Measurements from ENCODE around the gene CLRN3. TPM values are rescaled to one million over a fixed set of nuclear protein-coding genes. Genes with fewer than 3 reads are reported as not detected.

The CLRN3 gene
- total and polyA plus RNA-seq, 7 donors: 0.03 TPM; not detected in 6

DNA sequence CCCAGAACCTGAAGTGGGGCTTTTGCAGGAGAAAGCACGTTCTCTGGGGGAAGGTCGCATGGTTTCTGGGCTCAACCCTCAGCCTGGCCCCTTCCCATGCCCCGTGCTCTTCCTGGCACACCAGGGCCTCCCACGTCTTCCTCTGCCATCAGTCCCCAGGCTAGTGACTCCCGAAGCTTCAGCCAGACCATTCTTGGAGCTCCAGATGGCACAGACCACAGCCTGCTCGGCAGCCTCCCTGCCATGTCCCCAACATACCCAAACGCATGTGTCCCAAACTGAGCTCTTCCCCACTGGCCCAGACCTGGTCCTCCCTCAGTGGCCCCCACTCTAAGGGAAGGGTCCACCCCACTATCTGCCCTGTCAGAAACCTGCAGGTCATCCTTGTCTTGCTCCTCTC lies 47.0 kb downstream of the CLRN3 start:
- ATAC-seq: no peak
- 57 to 65% (median 59%) methylated on average over 7 of the region's 7 CpGs for whole genome bisulfite sequencing, 3 donors
- intact Hi-C loops (cut with DNase I): no loop called here
- H3K27me3 ChIP-seq (ENCODE audit: insufficient read depth in 3 of 3, low read length in 2 of 3): no peaks in the 10 kb centered on the region
- H3K27ac ChIP-seq: no peak overlapping the region
- no peaks in the 10 kb centered on the region for H3K4me1 ChIP-seq
- no peak for DNase-seq
- H3K4me3 ChIP-seq: no peak overlapping the region
- H3K9me3 ChIP-seq: no peaks in the 10 kb centered on the region
- H3K36me3 ChIP-seq (ENCODE audit: insufficient read depth in 1 of 2, low read depth in 1 of 2): no peaks in the 10 kb centered on the region
- TF ChIP-seq, protein P1, sequence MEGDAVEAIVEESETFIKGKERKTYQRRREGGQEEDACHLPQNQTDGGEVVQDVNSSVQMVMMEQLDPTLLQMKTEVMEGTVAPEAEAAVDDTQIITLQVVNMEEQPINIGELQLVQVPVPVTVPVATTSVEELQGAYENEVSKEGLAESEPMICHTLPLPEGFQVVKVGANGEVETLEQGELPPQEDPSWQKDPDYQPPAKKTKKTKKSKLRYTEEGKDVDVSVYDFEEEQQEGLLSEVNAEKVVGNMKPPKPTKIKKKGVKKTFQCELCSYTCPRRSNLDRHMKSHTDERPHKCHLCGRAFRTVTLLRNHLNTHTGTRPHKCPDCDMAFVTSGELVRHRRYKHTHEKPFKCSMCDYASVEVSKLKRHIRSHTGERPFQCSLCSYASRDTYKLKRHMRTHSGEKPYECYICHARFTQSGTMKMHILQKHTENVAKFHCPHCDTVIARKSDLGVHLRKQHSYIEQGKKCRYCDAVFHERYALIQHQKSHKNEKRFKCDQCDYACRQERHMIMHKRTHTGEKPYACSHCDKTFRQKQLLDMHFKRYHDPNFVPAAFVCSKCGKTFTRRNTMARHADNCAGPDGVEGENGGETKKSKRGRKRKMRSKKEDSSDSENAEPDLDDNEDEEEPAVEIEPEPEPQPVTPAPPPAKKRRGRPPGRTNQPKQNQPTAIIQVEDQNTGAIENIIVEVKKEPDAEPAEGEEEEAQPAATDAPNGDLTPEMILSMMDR (IDR thresholded peaks at IDR 0.05): no peak

DNA sequence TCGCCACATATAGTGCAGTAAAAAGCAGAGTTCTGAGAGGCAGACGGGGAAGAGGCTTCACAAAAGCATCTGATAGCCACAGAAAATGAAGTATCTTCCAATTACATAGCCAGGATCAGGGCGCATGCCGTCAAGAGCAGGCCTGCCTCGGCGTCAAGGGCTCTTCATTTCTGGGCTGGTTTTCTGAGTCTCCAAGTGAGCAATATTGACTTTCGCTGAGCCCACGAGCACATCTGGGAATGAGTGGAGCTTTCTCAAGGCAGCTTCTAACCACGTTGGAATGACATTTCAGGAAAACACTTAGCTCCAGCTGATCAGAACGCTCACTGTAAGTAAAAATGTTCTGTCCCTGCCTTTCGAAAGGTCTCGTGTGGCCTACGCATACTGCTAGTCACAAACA lies 51.9 kb downstream of the CLRN3 start:
- TF ChIP-seq, protein P1 (IDR thresholded peaks at IDR 0.05): no peak
- no peaks in the 10 kb centered on the region for H3K4me1 ChIP-seq
- no peaks in the 10 kb centered on the region for H3K9me3 ChIP-seq
- no peaks in the 10 kb centered on the region for H3K36me3 ChIP-seq (ENCODE audit: insufficient read depth in 1 of 2, low read depth in 1 of 2)
- no peak overlapping the region for H3K4me3 ChIP-seq
- DNase-seq (no peak), ATAC-seq (no peak)
- H3K27ac ChIP-seq: no peak overlapping the region
- WGBS, 3 donors: 76 to 79% (median 79%) methylated on average over 13 of the region's 13 CpGs
- intact Hi-C loops (cut with DNase I): no loop called here
- H3K27me3 ChIP-seq (ENCODE audit: insufficient read depth in 3 of 3, low read length in 2 of 3): no peaks in the 10 kb centered on the region

DNA sequence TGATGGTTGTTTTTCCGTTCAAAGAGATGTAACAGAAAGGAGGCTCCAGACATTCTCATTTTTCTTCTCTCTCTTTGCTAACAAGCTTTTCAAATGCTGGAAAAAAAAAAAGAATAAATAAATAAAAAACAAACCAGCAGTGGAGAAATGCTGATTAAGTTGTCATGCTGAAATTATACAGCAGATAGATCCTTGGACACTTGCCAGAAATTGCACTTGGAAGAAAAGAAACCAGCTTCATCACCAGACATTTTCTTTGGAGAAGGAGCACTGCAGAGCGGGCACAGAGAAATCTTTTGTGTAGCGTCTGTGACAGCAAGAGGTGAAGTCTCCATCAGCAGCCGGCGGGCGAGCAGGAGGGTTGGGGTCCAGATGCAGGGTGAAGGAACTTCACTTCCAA lies 55.8 kb downstream of the CLRN3 start:
- WGBS, 3 donors: 29 to 35% (median 32%) methylated on average over 6 of the region's 6 CpGs
- DNase-seq (no peak), ATAC-seq (no peak)
- intact Hi-C loops (cut with DNase I): no loop called here
- no peaks in the 10 kb centered on the region for H3K27me3 ChIP-seq (ENCODE audit: insufficient read depth in 3 of 3, low read length in 2 of 3)
- TF ChIP-seq, protein P1 (IDR thresholded peaks at IDR 0.05): no peak
- no peaks in the 10 kb centered on the region for H3K36me3 ChIP-seq (ENCODE audit: insufficient read depth in 1 of 2, low read depth in 1 of 2)
- no peaks in the 10 kb centered on the region for H3K4me1 ChIP-seq
- no peak overlapping the region for H3K27ac ChIP-seq
- no peak overlapping the region for H3K4me3 ChIP-seq
- H3K9me3 ChIP-seq: no peaks in the 10 kb centered on the region

DNA sequence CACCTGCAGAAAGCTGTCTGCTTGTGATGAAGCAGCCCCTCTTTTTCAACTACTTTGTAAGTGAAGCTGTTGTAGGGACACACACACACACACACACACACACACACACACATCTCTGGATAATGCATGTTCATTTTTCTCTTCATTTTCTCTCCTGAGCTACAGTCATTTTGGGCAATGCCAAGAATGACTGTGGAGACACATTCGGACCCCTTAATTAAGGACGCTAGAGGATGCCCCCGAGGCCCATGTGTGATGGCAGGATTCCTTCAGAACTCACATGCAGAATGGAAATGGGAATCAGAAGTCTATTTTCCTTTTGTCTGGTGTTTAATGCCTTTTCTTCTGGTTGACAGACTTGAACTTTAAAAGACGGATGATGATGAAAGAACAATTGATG lies 56.6 kb downstream of the CLRN3 start:
- 68 to 78% (median 70%) methylated on average over 4 of the region's 4 CpGs for WGBS, 3 donors
- Histone ChIP-seq H3K4me1 (no peaks in the 10 kb centered on the region), H3K9me3 (no peaks in the 10 kb centered on the region), H3K4me3 (no peak overlapping the region), H3K27me3 (ENCODE audit: insufficient read depth in 3 of 3, low read length in 2 of 3) (no peaks in the 10 kb centered on the region), H3K27ac (no peak overlapping the region), H3K36me3 (ENCODE audit: insufficient read depth in 1 of 2, low read depth in 1 of 2) (no peaks in the 10 kb centered on the region)
- intact Hi-C loops (cut with DNase I): no loop called here
- no peak for DNase-seq
- TF ChIP-seq, protein P1 (IDR thresholded peaks at IDR 0.05): no peak
- no peak for ATAC-seq

DNA sequence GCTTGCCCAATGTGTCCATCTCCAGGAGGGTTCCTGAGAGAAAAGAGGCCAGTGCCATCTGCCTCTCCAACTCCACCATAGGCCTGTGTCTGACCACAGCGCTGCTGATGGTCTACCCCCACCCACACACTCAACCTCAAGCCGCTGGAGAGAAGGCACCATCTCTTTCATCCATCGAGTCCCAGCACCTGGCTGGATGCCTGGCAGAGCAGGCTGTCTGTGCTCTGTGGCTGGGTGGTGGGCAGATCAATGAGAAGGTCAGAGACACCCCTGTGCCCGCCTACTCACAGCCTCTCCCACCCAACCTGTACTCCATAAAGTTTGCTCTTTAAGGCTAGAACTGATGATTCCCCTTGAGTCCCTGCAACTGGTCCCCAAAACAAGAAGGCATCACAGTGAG lies 58.0 kb downstream of the CLRN3 start:
- H3K27ac ChIP-seq: no peak overlapping the region
- H3K9me3 ChIP-seq: no peaks in the 10 kb centered on the region
- WGBS, 3 donors: 75 to 90% (median 85%) methylated on average over 3 to 4 of the region's 4 CpGs
- intact Hi-C loops (cut with DNase I): no loop called here
- DNase-seq: no peak
- no peak for ATAC-seq
- H3K27me3 ChIP-seq (ENCODE audit: insufficient read depth in 3 of 3, low read length in 2 of 3): no peaks in the 10 kb centered on the region
- no peaks in the 10 kb centered on the region for H3K36me3 ChIP-seq (ENCODE audit: insufficient read depth in 1 of 2, low read depth in 1 of 2)
- no peaks in the 10 kb centered on the region for H3K4me1 ChIP-seq
- TF ChIP-seq, protein P1 (IDR thresholded peaks at IDR 0.05): no peak
- H3K4me3 ChIP-seq: no peak overlapping the region
